HFFc6 (cell line): Measurements from ENCODE around the gene GPR107. TPM values are rescaled to one million over a fixed set of nuclear protein-coding genes. Genes with fewer than 3 reads are reported as not detected.

Experiments used
- DNase-seq: peaks from one replicate; pipeline ENCODE4 v3.0.0-alpha.2; 2018
- H3K27ac Mint-ChIP-seq: 2 replicates; pipeline ENCODE4 v1.8.0; 2020; ENCODE audit warnings: mild to moderate bottlenecking, mixed read lengths
- H3K27me3 Mint-ChIP-seq: 2 replicates; pipeline ENCODE4 v1.8.0; 2021; ENCODE audit warnings: mild to moderate bottlenecking, moderate library complexity, mixed read lengths; ENCODE audit not compliant: insufficient read depth
- H3K36me3 Mint-ChIP-seq: 2 replicates; pipeline ENCODE4 v1.8.0; 2021; ENCODE audit warnings: low read depth, mixed read lengths
- H3K4me1 Mint-ChIP-seq: 2 replicates; pipeline ENCODE4 v1.8.0; 2020; ENCODE audit warnings: low read depth, mixed read lengths
- H3K4me3 Mint-ChIP-seq: 2 replicates; pipeline ENCODE4 v1.8.0; 2020; ENCODE audit warnings: mild to moderate bottlenecking, moderate library complexity, mixed read lengths
- H3K9me3 Mint-ChIP-seq: 2 replicates; pipeline ENCODE4 v1.8.0; 2020; ENCODE audit warnings: mild to moderate bottlenecking, mixed read lengths
- total RNA-seq, 6 experiments: library from RNA; stranded (reverse); fragmentation: NEBNext Ultra II Directional; extraction: Animal tissue kit (Norgen Biotek cat#: 25700); gene quantifications; 2 replicates in 1 of 6; 3 replicates in 5 of 6; pipeline ENCODE4 v1.2.3, GENCODE V29; 2021
- TF ChIP-seq, protein P1 (sequence below): fragments of 200-600 bp; sonication (generic); IDR thresholded peaks from 2 replicates; pipeline ENCODE4 v1.5.0; 2021; ENCODE audit warnings: antibody characterized with exemption, mild to moderate bottlenecking

Gene GPR107
- total RNA-seq, 6 experiments from 2014 or later = 44.9 to 51.2 (median 48.5) TPM

DNA sequence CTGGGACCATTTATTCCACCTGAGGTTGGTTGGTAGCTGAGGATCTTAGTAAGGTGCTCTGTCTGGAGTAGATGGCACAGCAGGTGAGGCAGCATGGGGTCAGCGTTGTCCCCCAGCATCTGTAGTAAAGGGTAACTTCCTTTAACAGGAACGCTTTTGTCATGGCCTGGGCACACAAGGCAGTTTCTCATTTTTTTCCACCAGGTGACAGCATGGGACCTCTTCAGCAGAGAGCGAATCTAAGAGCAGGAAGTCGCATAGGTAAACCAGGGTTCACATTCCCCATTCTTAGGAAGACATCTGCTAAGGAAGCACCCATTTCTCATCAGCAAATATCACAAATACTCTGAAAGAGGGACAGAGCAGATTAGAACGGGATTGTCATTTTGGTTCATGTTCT, 56.5 kb downstream of the GPR107 start:
- Mint-ChIP-seq H3K4me3 (no peak overlapping the region), H3K4me1 (peaks cover 47% of the 10 kb centered on the region), H3K36me3 (peaks cover 12% of the 10 kb centered on the region), H3K9me3 (no peaks in the 10 kb centered on the region), H3K27ac (peak overlapping the region; percentile 81), H3K27me3 (no peaks in the 10 kb centered on the region)
- no peak for DNase-seq
- TF ChIP-seq, protein P1, sequence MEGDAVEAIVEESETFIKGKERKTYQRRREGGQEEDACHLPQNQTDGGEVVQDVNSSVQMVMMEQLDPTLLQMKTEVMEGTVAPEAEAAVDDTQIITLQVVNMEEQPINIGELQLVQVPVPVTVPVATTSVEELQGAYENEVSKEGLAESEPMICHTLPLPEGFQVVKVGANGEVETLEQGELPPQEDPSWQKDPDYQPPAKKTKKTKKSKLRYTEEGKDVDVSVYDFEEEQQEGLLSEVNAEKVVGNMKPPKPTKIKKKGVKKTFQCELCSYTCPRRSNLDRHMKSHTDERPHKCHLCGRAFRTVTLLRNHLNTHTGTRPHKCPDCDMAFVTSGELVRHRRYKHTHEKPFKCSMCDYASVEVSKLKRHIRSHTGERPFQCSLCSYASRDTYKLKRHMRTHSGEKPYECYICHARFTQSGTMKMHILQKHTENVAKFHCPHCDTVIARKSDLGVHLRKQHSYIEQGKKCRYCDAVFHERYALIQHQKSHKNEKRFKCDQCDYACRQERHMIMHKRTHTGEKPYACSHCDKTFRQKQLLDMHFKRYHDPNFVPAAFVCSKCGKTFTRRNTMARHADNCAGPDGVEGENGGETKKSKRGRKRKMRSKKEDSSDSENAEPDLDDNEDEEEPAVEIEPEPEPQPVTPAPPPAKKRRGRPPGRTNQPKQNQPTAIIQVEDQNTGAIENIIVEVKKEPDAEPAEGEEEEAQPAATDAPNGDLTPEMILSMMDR = peak; percentile 28; the same call in 1 of the 2 replicates

DNA sequence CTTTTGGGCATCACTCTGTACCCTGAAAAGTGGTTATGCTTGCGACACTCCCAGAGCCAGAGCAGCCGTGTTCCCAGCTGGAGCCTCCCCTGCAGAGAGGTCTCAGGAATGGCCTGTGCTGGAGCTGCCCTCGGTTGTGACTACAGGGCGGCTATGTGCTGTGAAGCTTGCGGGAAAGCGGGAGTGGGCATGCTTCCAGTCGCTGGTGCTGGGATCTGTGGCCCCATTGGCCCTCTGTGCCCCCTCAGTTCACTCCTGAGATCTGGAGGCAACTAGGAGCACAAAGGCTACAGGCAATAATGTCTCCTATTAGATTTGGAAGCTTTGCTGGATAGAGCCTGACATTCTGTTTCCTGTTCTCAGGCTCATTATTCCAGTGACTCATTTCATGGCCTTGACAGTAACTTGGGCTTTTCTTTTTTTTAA, 56.9 kb downstream of the GPR107 start:
- Mint-ChIP-seq H3K27ac (peak overlapping the region; percentile 81), H3K4me1 (peaks cover 42% of the 10 kb centered on the region), H3K27me3 (no peaks in the 10 kb centered on the region), H3K9me3 (no peaks in the 10 kb centered on the region), H3K36me3 (peaks cover 13% of the 10 kb centered on the region), H3K4me3 (no peak overlapping the region)
- TF ChIP-seq, protein P1 = no peak
- peak; percentile 50 for DNase-seq

DNA sequence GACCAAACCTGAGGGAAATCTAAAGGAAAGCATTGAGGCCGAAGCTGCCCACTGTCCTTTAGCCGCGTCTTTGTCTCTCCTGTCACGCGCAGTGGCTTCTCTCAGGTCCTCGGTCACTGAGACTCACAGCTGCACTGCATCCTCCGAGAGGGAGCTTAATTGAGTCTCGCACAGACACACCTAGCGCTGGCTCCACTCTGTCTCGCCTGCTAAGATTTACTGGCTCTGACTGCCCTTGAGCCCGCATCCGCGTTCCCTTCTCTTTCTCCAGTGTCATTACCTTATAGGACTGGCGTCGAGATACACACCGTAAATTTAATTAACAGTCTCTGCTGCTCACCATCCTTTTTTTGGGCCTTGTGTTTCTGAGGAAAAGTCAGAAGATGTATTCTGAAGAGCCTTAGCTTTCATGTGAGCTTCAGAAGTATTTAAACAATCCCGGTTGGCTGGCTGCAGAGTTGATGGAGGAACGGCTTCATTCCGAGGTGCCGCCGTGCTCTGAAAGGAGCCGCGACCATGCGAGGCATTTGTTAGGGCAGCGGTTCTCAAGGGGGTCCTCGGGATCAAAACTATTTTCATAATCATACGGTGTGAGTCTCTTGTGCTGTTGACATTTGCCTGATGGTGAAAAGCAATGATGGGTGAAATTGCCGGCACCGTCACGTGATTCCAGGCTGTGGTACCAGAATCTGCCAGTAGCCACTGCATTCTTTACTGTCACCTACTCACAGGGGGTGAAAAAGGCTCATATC, 58.3 kb downstream of the GPR107 start:
- TF ChIP-seq, protein P1 = no peak
- Mint-ChIP-seq H3K4me1 (peaks cover 33% of the 10 kb centered on the region), H3K27ac (peak overlapping the region; percentile 49; the same call in 1 of the 2 replicates), H3K27me3 (no peaks in the 10 kb centered on the region), H3K9me3 (no peaks in the 10 kb centered on the region), H3K36me3 (peaks cover 21% of the 10 kb centered on the region), H3K4me3 (no peak overlapping the region)
- no peak for DNase-seq

DNA sequence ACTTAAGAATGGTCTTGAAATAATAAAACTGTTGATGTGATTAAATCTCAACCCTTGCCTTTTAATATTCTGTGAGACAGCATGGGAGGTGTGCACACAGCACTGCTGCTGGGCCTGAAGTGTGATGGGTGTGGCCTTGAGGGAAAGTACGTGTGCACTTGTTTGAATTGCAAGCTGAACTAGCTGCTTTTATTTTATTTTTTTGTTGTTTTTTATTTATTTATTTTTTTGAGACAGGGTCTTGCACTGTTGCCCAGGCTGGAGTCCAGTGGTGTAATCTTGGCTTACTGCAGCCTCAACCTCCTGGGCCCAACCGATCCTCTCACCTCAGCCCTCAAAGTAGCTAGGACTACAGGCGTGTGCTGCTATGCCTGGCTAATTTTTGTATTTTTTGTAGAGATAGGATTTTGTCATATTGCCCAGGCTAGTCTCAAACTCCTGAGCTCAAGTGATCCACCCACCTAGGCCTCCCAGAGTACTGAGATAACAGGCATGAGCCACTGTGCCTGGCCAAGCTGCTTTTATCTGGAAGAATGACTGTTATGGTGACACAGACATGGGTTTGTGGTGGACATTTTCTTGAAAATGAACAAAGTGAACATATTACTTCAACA, 58.9 kb downstream of the GPR107 start:
- Mint-ChIP-seq H3K36me3 (peaks cover 21% of the 10 kb centered on the region), H3K4me3 (no peak overlapping the region), H3K4me1 (peaks cover 33% of the 10 kb centered on the region), H3K9me3 (no peaks in the 10 kb centered on the region), H3K27me3 (no peaks in the 10 kb centered on the region), H3K27ac (no peak overlapping the region)
- TF ChIP-seq, protein P1 = no peak
- no peak for DNase-seq

DNA sequence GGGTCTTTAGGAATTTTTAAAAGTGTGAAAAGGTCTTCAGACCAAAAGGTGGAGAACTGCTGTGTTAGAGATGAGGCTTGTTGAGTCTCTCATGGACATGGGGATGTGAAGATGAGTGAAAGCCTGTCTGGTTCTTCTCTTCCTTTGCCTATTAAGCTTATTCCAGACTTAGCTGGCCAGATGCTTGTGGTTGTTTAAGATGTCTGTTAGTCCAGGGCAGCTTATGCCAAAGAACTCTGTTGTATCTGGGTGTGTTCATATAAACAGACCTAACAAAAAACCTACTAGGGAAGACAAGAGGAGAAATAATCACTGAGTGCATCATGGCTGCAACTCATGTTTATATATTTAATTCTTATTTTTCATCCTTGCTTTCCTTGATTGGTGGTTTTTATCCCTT, 61.0 kb downstream of the GPR107 start:
- Mint-ChIP-seq H3K36me3 (peaks cover 29% of the 10 kb centered on the region), H3K4me1 (peaks cover 42% of the 10 kb centered on the region), H3K9me3 (no peaks in the 10 kb centered on the region), H3K27ac (peak overlapping the region; percentile 31; the same call in 1 of the 2 replicates), H3K27me3 (peaks cover 2% of the 10 kb centered on the region; the same call in 1 of the 2 replicates), H3K4me3 (no peak overlapping the region)
- TF ChIP-seq, protein P1 = no peak
- no peak for DNase-seq
